Measurements from ENCODE around the gene TEX35.

The TEX35 gene

GRCh38 chr1:178512566-178513277, at the start of gene TEX35:
Gene TEX35 (plus strand): TSS chr1:178513109. CDS start chr1:178513189, 80 bp downstream.
- no peak for DNase-seq

- no peak for DNase-seq
These were observed 48.8 kb upstream of the TEX35 start for GRCh38 chr1:178464141-178464540.

GRCh38 chr1:178464566-178464965, 48.3 kb upstream of the TEX35 start:
- DNase-seq, result no peak

- DNase-seq, result no peak
These were observed 47.9 kb upstream of the TEX35 start for GRCh38 chr1:178465011-178465410.

GRCh38 chr1:178467837-178468236, 45.1 kb upstream of the TEX35 start:
- no peak for DNase-seq

- DNase-seq, result no peak
These were observed 42.4 kb upstream of the TEX35 start for GRCh38 chr1:178470411-178470960.

GRCh38 chr1:178472531-178472930, 40.4 kb upstream of the TEX35 start:
- DNase-seq, result no peak

GRCh38 chr1:178477373-178477772, 35.5 kb upstream of the TEX35 start:
- DNase-seq, result no peak

- DNase-seq, result no peak
These were observed 35.1 kb upstream of the TEX35 start for GRCh38 chr1:178477841-178478240.

GRCh38 chr1:178483251-178483957, 29.5 kb upstream of the TEX35 start:
- DNase-seq, result no peak

GRCh38 chr1:178484698-178485225, 28.1 kb upstream of the TEX35 start:
- DNase-seq, result no peak

- DNase-seq, result no peak
These were observed 27.3 kb upstream of the TEX35 start for GRCh38 chr1:178485541-178485981.

GRCh38 chr1:178486100-178487069, 26.5 kb upstream of the TEX35 start:
- no peak for DNase-seq

GRCh38 chr1:178487070-178487615, 25.8 kb upstream of the TEX35 start:
- DNase-seq, result no peak

GRCh38 chr1:178488393-178488792, 24.5 kb upstream of the TEX35 start:
- DNase-seq, result no peak

- no peak for DNase-seq
These were observed 23.5 kb upstream of the TEX35 start for GRCh38 chr1:178489399-178489798.

GRCh38 chr1:178490136-178490535, 22.8 kb upstream of the TEX35 start:
- DNase-seq, result no peak

- no peak for DNase-seq
These were observed 21.9 kb upstream of the TEX35 start for GRCh38 chr1:178490967-178491366.

- DNase-seq, result no peak
These were observed 21.2 kb upstream of the TEX35 start for GRCh38 chr1:178491721-178492120.

- DNase-seq, result no peak
These were observed 20.6 kb upstream of the TEX35 start for GRCh38 chr1:178492341-178492740.

- DNase-seq, result no peak
These were observed 19.6 kb upstream of the TEX35 start for GRCh38 chr1:178493301-178493741.

GRCh38 chr1:178494569-178494971, 18.3 kb upstream of the TEX35 start:
- no peak for DNase-seq

Data from hippocampal formation (tissue), 2 donors.